A549 (cell line): Measurements from ENCODE around the gene PDPK1. TPM values are rescaled to one million over a fixed set of nuclear protein-coding genes. Genes with fewer than 3 reads are reported as not detected.

Experiments used
- ATAC-seq, 2 experiments: fragments of 200-7000 bp in 1 of 2; fragments of >200 bp in 1 of 2; cut with Nextera tagmentation in 1 of 2; cut with Tn5 transposase in 1 of 2; 3 replicates each; pipeline versions ENCODE4 v1.8.0 to v1.9.1; 2018 to 2020; ENCODE audit warnings: mild to moderate bottlenecking in 1 of 2, moderate library complexity in 1 of 2
- CTCF ChIA-PET: fragments of 300-600 bp; sonication (Branson Sonifier 250); formaldehyde crosslinking; extraction: SDS; loops from one replicate; lab custom pipeline; 2021; ENCODE audit warnings: antibody characterized with exemption, inconsistent platforms; lab: Yijun Ruan, JAX
- POLR2A ChIA-PET: fragments of 350-600 bp; formaldehyde crosslinking; extraction: SDS; loops from one replicate; lab custom pipeline; 2021; ENCODE audit warnings: antibody characterized with exemption, inconsistent platforms; lab: Yijun Ruan, JAX
- DNase-seq, 2 experiments: peaks; one replicate each; pipeline versions ENCODE4 v3.0.0 to v3.0.0-alpha.2; 2011 to 2016; ENCODE audit warnings: low read depth in 1 of 2, low spot score in 1 of 2
- FAIRE-seq: peaks from 2 replicates; lab custom pipeline; 2011; peaks lifted over from hg19 to GRCh38; lab: Jason Lieb, UNC
- H3K27ac ChIP-seq, 2 experiments: fragments of >200 bp; sonication (Bioruptor Twin); formaldehyde crosslinking; 3 replicates each; pipeline ENCODE4 v1.5.1; 2016 to 2017
- H3K4me1 ChIP-seq: fragments of >200 bp; sonication (Bioruptor Twin); formaldehyde crosslinking; 3 replicates; pipeline ENCODE4 v1.6.1; 2016
- H3K4me2 ChIP-seq: fragments of >200 bp; sonication (Bioruptor Twin); formaldehyde crosslinking; 3 replicates; pipeline ENCODE4 v1.6.1; 2016
- H3K4me3 ChIP-seq: fragments of >200 bp; sonication (Bioruptor Twin); formaldehyde crosslinking; 3 replicates; pipeline ENCODE4 v1.5.1; 2016
- H3K9me3 ChIP-seq: fragments of >200 bp; sonication (Bioruptor Twin); formaldehyde crosslinking; 3 replicates; pipeline ENCODE4 v1.6.1; 2016
- BHLHE40 ChIP-seq: IDR thresholded peaks from 2 replicates; pipeline ENCODE4 v1.6.1; 2012; ENCODE audit warnings: low read depth, low read length, inconsistent platforms
- CHD4 ChIP-seq: fragments of 200-600 bp; sonication (generic); IDR thresholded peaks from 2 replicates; pipeline ENCODE4 v1.6.1; 2016; ENCODE audit warnings: antibody characterized with exemption, mild to moderate bottlenecking, borderline replicate concordance
- CTCF ChIP-seq: fragments of >200 bp; sonication (Bioruptor Twin); formaldehyde crosslinking; IDR thresholded peaks from 3 replicates; pipeline ENCODE4 v1.5.1; 2016
- ELK1 ChIP-seq: fragments of 150-350 bp; IDR thresholded peaks from 2 replicates; pipeline ENCODE4 v1.6.1; 2014; ENCODE audit warnings: low read depth, mild to moderate bottlenecking, low read length
- EP300 ChIP-seq, 2 experiments: fragments of >200 bp; sonication (Bioruptor Twin); formaldehyde crosslinking; IDR thresholded peaks; 2 replicates in 1 of 2; 3 replicates in 1 of 2; pipeline ENCODE4 v1.6.1; 2016 to 2017
- FOSB ChIP-seq: fragments of 250-450 bp; sonication (Bioruptor Pico); IDR thresholded peaks from 2 replicates; pipeline ENCODE4 v1.5.0; 2020; ENCODE audit warnings: mild to moderate bottlenecking, moderate library complexity
- HEYL ChIP-seq: fragments of 250-450 bp; sonication (Bioruptor Pico); IDR thresholded peaks from 2 replicates; pipeline ENCODE4 v1.8.0; 2021; ENCODE audit warnings: mild to moderate bottlenecking, moderate library complexity
- HOXB13 ChIP-seq: fragments of 250-450 bp; sonication (Bioruptor Pico); IDR thresholded peaks from 2 replicates; pipeline ENCODE4 v1.5.0; 2020; ENCODE audit warnings: low read depth, mild to moderate bottlenecking, moderate library complexity
- KDM1A ChIP-seq: fragments of 200-600 bp; sonication (generic); IDR thresholded peaks from 2 replicates; pipeline ENCODE4 v1.6.1; 2016; ENCODE audit warnings: low read depth, mild to moderate bottlenecking
- MAX ChIP-seq: IDR thresholded peaks from 2 replicates; pipeline ENCODE4 v1.6.1; 2012
- MAZ ChIP-seq: fragments of 150-350 bp; IDR thresholded peaks from 2 replicates; pipeline ENCODE4 v1.6.1; 2014; ENCODE audit warnings: antibody characterized with exemption, low read depth, low read length, borderline replicate concordance
- NR3C1 ChIP-seq: fragments of >200 bp; sonication (Bioruptor Twin); formaldehyde crosslinking; IDR thresholded peaks from 3 replicates; pipeline ENCODE4 v1.6.1; 2017
- POLR2A ChIP-seq: IDR thresholded peaks from 2 replicates; pipeline ENCODE4 v1.6.1; 2012; ENCODE audit warnings: mild to moderate bottlenecking, low read length
- POLR2AphosphoS2 ChIP-seq: conservative IDR thresholded peaks from 2 replicates; pipeline ENCODE4 v1.6.1; 2012; ENCODE audit warnings: low read length, improper control_type of control experiment, inconsistent platforms
- RCOR1 ChIP-seq: fragments of 150-350 bp; IDR thresholded peaks from 2 replicates; pipeline ENCODE4 v1.6.1; 2014; ENCODE audit warnings: antibody characterized with exemption, low read length, low read depth
- REST ChIP-seq: fragments of 200-600 bp; sonication (generic); IDR thresholded peaks from 2 replicates; pipeline ENCODE4 v1.6.1; 2016; ENCODE audit warnings: antibody characterized with exemption, mild to moderate bottlenecking, moderate library complexity
- RFX5 ChIP-seq: fragments of 450-650 bp; IDR thresholded peaks from 2 replicates; pipeline ENCODE4 v1.7.1; 2014; ENCODE audit warnings: antibody characterized with exemption, mild to moderate bottlenecking, moderate library complexity
- RNF2 ChIP-seq: fragments of 200-600 bp; sonication (generic); IDR thresholded peaks from 2 replicates; pipeline ENCODE4 v1.6.1; 2016; ENCODE audit warnings: low read depth, mild to moderate bottlenecking, antibody characterized with exemption, moderate library complexity, borderline replicate concordance
- SMC3 ChIP-seq: fragments of >200 bp; sonication (Bioruptor Twin); formaldehyde crosslinking; IDR thresholded peaks from 3 replicates; pipeline ENCODE4 v1.6.1; 2018; ENCODE audit warnings: inconsistent platforms
- SREBF2 ChIP-seq: fragments of 450-650 bp; IDR thresholded peaks from 2 replicates; pipeline ENCODE4 v1.6.1; 2014; ENCODE audit warnings: mild to moderate bottlenecking, moderate library complexity
- TFCP2L1 ChIP-seq: fragments of 250-450 bp; sonication (Bioruptor Pico); IDR thresholded peaks from 2 replicates; pipeline ENCODE4 v1.5.0; 2021; ENCODE audit warnings: mild to moderate bottlenecking
- WGBS: methylation state at CpG from one replicate; pipeline ENCODE4 v1.1.6; 2017; ENCODE audit errors: missing lambda C conversion rate; 5-methylcytosine and 5-hydroxymethylcytosine counted together
- polyA plus RNA-seq, 4 experiments: library from polyadenylated mRNA; depleted of rRNA in 3 of 4; stranded (reverse); fragments of >200 nt; fragmentation: RNase III in 1 of 4; extraction: RNeasy Plus Mini Kit Qiagen cat#74134 plus additional on column Dnase treatment in 1 of 4; gene quantifications; 2 replicates in 3 of 4; 3 replicates in 1 of 4; pipeline ENCODE4 v1.2.3, GENCODE V29; 2011 to 2017

PDPK1 gene
- polyA plus RNA-seq, 2 of the 4 experiments (the other 2 are of a cell fraction) = 17.7 to 29.7 TPM

GRCh38 chr16:2501946-2502895, 35.6 kb upstream of the PDPK1 start:
- H3K27ac ChIP-seq = peak overlapping the region; percentile 28 to 65; a peak in 4 of 6 replicates
- FAIRE-seq = no peak

GRCh38 chr16:2505695-2506094, 32.1 kb upstream of the PDPK1 start:
- H3K4me2 ChIP-seq = no peak overlapping the region
- CTCF ChIA-PET = interaction anchor here (0.9 kb wide), 1 partner anchor 255 kb away, joined by 3 read pairs; no protein-coding TSS in a partner anchor
- no peak overlapping the region for H3K4me3 ChIP-seq
- no peak overlapping the region for H3K27ac ChIP-seq
- ATAC-seq (no peak), FAIRE-seq (no peak), DNase-seq (no peak)
- peaks cover 16% of the 10 kb centered on the region for H3K4me1 ChIP-seq
- no peak for TF ChIP-seq RCOR1
- no peak for TF ChIP-seq RFX5
- TF ChIP-seq MAZ = no peak
- no peak for TF ChIP-seq POLR2A
- no peak for TF ChIP-seq HOXB13 (CRISPR knock-in tag)
- no peak for TF ChIP-seq SMC3
- TF ChIP-seq HEYL = no peak
- TF ChIP-seq NR3C1 = no peak
- POLR2A ChIA-PET = no interaction called here
- H3K9me3 ChIP-seq = no peaks in the 10 kb centered on the region
- WGBS = 84% methylated on average over 14 of the region's 14 CpGs

More at GRCh38 chr16:2501946-2502895, 35.6 kb upstream of the PDPK1 start:
- Histone ChIP-seq H3K4me2 (peak overlapping the region; percentile 46), H3K9me3 (no peaks in the 10 kb centered on the region), H3K4me1 (peaks cover 25% of the 10 kb centered on the region), H3K4me3 (no peak overlapping the region)
- peak; percentile 19 to 25; a peak in 4 of 6 replicates for ATAC-seq
- CTCF ChIA-PET = interaction anchor here (0.6 to 6.4 kb wide), 47 partner anchors 11 to 350 kb away, joined by 3 to 98 read pairs (median 4); partner anchors contain the start of genes ABCA3, AMDHD2, ATP6V0C and CCNF
- DNase-seq = no peak
- TF ChIP-seq CTCF = no peak
- POLR2A ChIA-PET = interaction anchor here (0.6 to 1.1 kb wide), 5 partner anchors 10 to 538 kb away, joined by 3 to 4 read pairs (median 3); partner anchors contain the start of genes ECI1 and RPS2
- 84% methylated on average over 15 of the region's 18 CpGs for WGBS

GRCh38 chr16:2507052-2507659, 30.7 kb upstream of the PDPK1 start:
- TF ChIP-seq RNF2 (no peak), RCOR1 (no peak), MAX (no peak), BHLHE40 (no peak), SREBF2 (no peak), KDM1A (no peak), EP300 (IDR thresholded peaks at IDR 0.05) (no peak), FOSB (no peak), POLR2AphosphoS2 (no peak), CHD4 (no peak), REST (no peak), ELK1 (no peak), TFCP2L1 (no peak)
- ChIA-PET POLR2A (no interaction called here), CTCF (interaction anchor here (2.7 kb wide), 1 partner anchor 33 kb away, joined by 7 read pairs; the partner anchor contains the start of gene TBC1D24)
- WGBS = 85% methylated on average over 12 of the region's 14 CpGs
- ATAC-seq (peak; percentile 14 to 33; a peak in 1 of 6 replicates), DNase-seq (no peak), FAIRE-seq (no peak)
- Histone ChIP-seq H3K27ac (no peak overlapping the region), H3K9me3 (no peaks in the 10 kb centered on the region), H3K4me1 (peaks cover 11% of the 10 kb centered on the region), H3K4me3 (no peak overlapping the region), H3K4me2 (no peak overlapping the region)
